Kidney epithelial cell (primary cell): Measurements from ENCODE around the gene SUMF2. TPM values are rescaled to one million over a fixed set of nuclear protein-coding genes. Genes with fewer than 3 reads are reported as not detected.
"Not testable (repeated sequence)": the region's sequence is repeated elsewhere in the genome, so short reads cannot be mapped to it uniquely, and the experiment has no call there.

Experiments
- DNase-seq: peaks from one replicate; pipeline ENCODE4 v3.0.0-alpha.2; 2010; ENCODE audit warnings: low read depth
- H3K27me3 ChIP-seq: 2 replicates; pipeline ENCODE4 v1.6.0; 2011; ENCODE audit warnings: low read length; ENCODE audit not compliant: control insufficient read depth, insufficient read depth
- H3K36me3 ChIP-seq: 2 replicates; pipeline ENCODE4 v1.5.1; 2011; ENCODE audit warnings: low read length; ENCODE audit not compliant: control insufficient read depth, insufficient read depth
- H3K4me3 ChIP-seq: 2 replicates; pipeline ENCODE4 v1.5.1; 2011; ENCODE audit warnings: low read depth, mild to moderate bottlenecking, control low read depth, low read length
- total RNA-seq: library from RNA; depleted of rRNA; stranded (reverse); fragments of >200 nt; gene quantifications from 2 replicates; pipeline ENCODE4 v1.2.3, GENCODE V29; 2015
- TF ChIP-seq, protein P1 (sequence below): IDR thresholded peaks from 2 replicates; pipeline ENCODE4 v1.5.1; 2011; ENCODE audit warnings: mild to moderate bottlenecking, moderate library complexity, low read length, control low read depth, inconsistent platforms; ENCODE audit not compliant: insufficient read depth, poor library complexity, severe bottlenecking

The SUMF2 gene
- total RNA-seq, 1 donor from 2014 or later = 98.6 TPM

DNA sequence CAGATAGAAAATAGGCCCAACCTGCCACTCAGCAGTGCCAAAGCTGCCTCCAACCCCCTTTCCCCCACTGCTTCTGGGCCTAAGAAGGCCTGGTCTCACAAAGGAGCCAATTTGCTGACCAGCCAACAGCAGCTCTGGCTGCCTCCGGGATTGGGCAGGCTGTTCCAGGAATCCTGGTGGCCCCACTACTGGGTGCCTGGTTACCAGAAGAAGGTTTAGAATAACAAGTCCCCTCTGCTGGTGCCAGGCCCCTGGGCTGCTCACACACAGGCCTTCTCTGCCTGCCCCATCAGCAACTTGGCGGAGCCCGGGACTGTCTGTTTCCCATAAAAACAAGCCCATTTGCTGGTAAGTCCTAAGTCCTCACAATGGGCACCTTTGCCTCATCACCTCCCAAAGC, 27.5 kb downstream of the SUMF2 start:
- Histone ChIP-seq H3K4me3 (no peak overlapping the region), H3K36me3 (no peaks in the 10 kb centered on the region), H3K27me3 (no peaks in the 10 kb centered on the region)
- DNase-seq = no peak
- TF ChIP-seq, protein P1, sequence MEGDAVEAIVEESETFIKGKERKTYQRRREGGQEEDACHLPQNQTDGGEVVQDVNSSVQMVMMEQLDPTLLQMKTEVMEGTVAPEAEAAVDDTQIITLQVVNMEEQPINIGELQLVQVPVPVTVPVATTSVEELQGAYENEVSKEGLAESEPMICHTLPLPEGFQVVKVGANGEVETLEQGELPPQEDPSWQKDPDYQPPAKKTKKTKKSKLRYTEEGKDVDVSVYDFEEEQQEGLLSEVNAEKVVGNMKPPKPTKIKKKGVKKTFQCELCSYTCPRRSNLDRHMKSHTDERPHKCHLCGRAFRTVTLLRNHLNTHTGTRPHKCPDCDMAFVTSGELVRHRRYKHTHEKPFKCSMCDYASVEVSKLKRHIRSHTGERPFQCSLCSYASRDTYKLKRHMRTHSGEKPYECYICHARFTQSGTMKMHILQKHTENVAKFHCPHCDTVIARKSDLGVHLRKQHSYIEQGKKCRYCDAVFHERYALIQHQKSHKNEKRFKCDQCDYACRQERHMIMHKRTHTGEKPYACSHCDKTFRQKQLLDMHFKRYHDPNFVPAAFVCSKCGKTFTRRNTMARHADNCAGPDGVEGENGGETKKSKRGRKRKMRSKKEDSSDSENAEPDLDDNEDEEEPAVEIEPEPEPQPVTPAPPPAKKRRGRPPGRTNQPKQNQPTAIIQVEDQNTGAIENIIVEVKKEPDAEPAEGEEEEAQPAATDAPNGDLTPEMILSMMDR = no peak

DNA sequence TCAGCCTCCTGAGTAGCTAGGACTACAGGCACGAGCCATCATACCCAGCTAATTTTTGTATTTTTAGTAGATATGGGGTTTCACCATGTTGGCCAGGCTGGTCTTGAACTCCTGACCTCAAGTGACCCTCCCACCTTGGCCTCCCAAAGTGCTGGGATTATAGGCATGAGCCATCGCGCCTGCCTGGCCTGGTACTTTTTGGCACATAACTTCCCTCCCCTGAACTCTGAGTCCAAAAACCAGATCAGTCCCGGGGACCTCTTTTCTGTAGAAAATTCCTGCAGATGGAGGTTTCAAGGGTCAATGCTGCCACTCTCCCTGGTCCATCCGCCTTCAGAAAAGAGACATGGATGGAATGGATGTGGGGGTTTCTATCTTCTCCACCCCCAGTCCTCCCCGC, 28.3 kb downstream of the SUMF2 start:
- not testable (repeated sequence) for H3K27me3 ChIP-seq, H3K4me3 ChIP-seq

GRCh38 chr7:56092789-56093531, 28.9 kb downstream of the SUMF2 start, which contains the start of gene PHKG1:
TSS of gene PHKG1 (minus strand) at chr7:56092952. CDS start at chr7:56088941, 4,011 bp downstream.
- no peak for DNase-seq
- H3K36me3 ChIP-seq = no peaks in the 10 kb centered on the region
- TF ChIP-seq, protein P1 = peak; percentile 53
- no peak within 1 kb of the TSS for H3K4me3 ChIP-seq
- no peaks in the 10 kb centered on the region for H3K27me3 ChIP-seq

More for the DNA sequence above, 28.3 kb downstream of the SUMF2 start:
- DNase-seq, H3K36me3 ChIP-seq: not testable (repeated sequence)

- Histone ChIP-seq H3K27me3 (no peaks in the 10 kb centered on the region), H3K36me3 (peaks cover 2% of the 10 kb centered on the region), H3K4me3 (no peak overlapping the region)
- TF ChIP-seq, protein P1 = no peak
- DNase-seq = no peak
Observed at GRCh38 chr7:56097700-56098099, 33.6 kb downstream of the SUMF2 start.

DNA sequence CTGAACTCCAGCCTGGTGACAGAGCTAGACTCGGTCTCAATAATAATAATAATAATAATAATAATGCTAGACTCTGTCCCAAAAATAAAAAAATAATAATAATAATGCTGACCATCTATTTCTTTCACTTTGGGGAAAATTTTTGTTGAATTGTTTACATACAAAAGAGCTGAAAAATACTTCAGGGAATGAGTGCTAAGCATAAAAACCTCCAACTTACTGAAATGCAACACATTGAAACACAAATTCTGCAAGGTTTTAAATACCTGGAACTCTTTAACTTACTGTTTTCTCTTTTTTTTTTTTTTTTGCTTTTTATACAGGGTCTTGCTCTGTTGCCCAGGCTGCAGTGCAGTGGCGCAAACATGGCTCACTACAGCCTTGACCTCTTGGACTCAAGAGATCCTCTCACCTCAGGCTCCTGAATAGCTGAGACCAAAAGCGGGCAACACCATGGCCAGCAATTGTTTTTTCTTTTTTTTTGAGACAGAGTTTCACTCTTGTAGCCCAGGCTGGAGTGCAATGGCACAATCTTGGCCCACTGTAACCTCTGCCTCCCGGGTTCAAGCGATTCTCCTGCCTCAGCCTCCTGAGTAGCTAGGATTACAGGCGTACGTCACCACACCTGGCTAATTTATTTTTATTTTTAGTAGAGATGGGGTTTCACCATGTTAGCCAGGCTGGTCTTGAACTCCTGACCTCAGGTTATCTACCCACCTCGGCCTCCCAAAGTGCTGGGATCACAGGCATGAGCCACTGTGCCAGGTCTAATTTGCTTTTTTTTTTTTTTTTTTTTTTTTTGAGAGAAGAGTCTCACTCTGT, 34.3 kb downstream of the SUMF2 start:
- not testable (repeated sequence) for H3K4me3 ChIP-seq, H3K27me3 ChIP-seq, H3K36me3 ChIP-seq, DNase-seq

GRCh38 chr7:56099653-56100052, 35.6 kb downstream of the SUMF2 start:
- TF ChIP-seq, protein P1 = no peak
- no peaks in the 10 kb centered on the region for H3K27me3 ChIP-seq
- H3K36me3 ChIP-seq = peaks cover 4% of the 10 kb centered on the region
- no peak overlapping the region for H3K4me3 ChIP-seq
- no peak for DNase-seq

DNA sequence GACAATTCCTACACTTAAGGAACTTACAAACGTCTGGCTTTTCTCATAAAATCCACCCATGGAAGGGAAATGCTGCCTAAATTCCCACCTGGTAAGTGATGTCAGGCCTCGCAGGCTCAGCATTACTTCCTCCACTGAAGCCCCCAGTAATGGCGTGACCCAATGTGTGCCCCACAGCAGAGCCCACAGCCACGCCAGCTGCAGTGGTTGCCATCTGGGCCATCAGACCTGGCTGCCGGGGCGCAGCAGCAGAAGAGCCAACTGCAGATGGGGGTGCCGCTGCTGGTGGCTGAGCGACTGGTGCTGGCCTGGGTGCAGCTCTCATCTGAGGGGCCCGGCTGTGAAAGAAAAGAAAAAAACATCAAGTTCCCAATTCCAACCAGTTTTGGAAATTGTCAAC, 40.1 kb downstream of the SUMF2 start:
- not testable (repeated sequence) for H3K36me3 ChIP-seq, DNase-seq, H3K4me3 ChIP-seq, H3K27me3 ChIP-seq
